HCEC 1CT (cell line): ENCODE results near the gene SPDL1.

Source experiments
- DNase-seq: peaks from one replicate; pipeline ENCODE4 v3.0.0-alpha.2; 2017

Gene SPDL1

GRCh38 chr5:169583424-169584220 lies at the start of gene SPDL1:
Gene SPDL1 (plus strand): TSS chr5:169583773. CDS start chr5:169588417, 4,644 bp downstream.
- peak; percentile 93 for DNase-seq

- DNase-seq, result no peak
Observed at GRCh38 chr5:169534311-169534880, 49.2 kb upstream of the SPDL1 start.

- DNase-seq, result no peak
Observed at GRCh38 chr5:169534939-169535338, 48.6 kb upstream of the SPDL1 start.

- DNase-seq, result no peak
Observed at GRCh38 chr5:169538944-169539343, 44.6 kb upstream of the SPDL1 start.

GRCh38 chr5:169542811-169543210 lies 40.8 kb upstream of the SPDL1 start:
- no peak for DNase-seq

GRCh38 chr5:169544264-169544950 lies 39.2 kb upstream of the SPDL1 start:
- DNase-seq, result no peak

GRCh38 chr5:169545762-169546161 lies 37.8 kb upstream of the SPDL1 start:
- DNase-seq, result peak; percentile 16

GRCh38 chr5:169546346-169546745 lies 37.2 kb upstream of the SPDL1 start:
- no peak for DNase-seq

GRCh38 chr5:169547508-169547907 lies 36.1 kb upstream of the SPDL1 start:
- DNase-seq, result no peak

- DNase-seq, result peak; percentile 60
Observed at GRCh38 chr5:169548315-169548714, 35.3 kb upstream of the SPDL1 start.

GRCh38 chr5:169549453-169550100 lies 34.0 kb upstream of the SPDL1 start:
- DNase-seq, result no peak

GRCh38 chr5:169550227-169550626 lies 33.3 kb upstream of the SPDL1 start:
- no peak for DNase-seq

- DNase-seq, result no peak
Observed at GRCh38 chr5:169551146-169551545, 32.4 kb upstream of the SPDL1 start.

- DNase-seq, result no peak
Observed at GRCh38 chr5:169551696-169552095, 31.9 kb upstream of the SPDL1 start.

GRCh38 chr5:169554251-169554650 lies 29.3 kb upstream of the SPDL1 start:
- DNase-seq, result no peak

GRCh38 chr5:169557838-169558237 lies 25.7 kb upstream of the SPDL1 start:
- no peak for DNase-seq

- no peak for DNase-seq
Observed at GRCh38 chr5:169561893-169562292, 21.7 kb upstream of the SPDL1 start.

- DNase-seq, result no peak
Observed at GRCh38 chr5:169563369-169563768, 20.2 kb upstream of the SPDL1 start.

- no peak for DNase-seq
Observed at GRCh38 chr5:169566202-169566601, 17.4 kb upstream of the SPDL1 start.

GRCh38 chr5:169567079-169567478 lies 16.5 kb upstream of the SPDL1 start:
- no peak for DNase-seq

- DNase-seq, result no peak
Observed at GRCh38 chr5:169569513-169569912, 14.1 kb upstream of the SPDL1 start.

- no peak for DNase-seq
Observed at GRCh38 chr5:169571355-169571754, 12.2 kb upstream of the SPDL1 start.

GRCh38 chr5:169574134-169574646 lies 9.4 kb upstream of the SPDL1 start:
- no peak for DNase-seq
